Measurements from ENCODE around the gene HBZ.

HBZ gene

GRCh38 chr16:140175-140857 lies 12.1 kb upstream of the HBZ start:
- Histone ChIP-seq H3K4me3 (no peak overlapping the region), H3K27me3 (peaks cover 0 to 12% of the 10 kb centered on the region in 2 donors), H3K36me3 (no peaks in the 10 kb centered on the region), H3K27ac (no peak overlapping the region), H3K4me1 (peaks cover 0 to 23% (median 5%) of the 10 kb centered on the region in 4 donors), H3K9me3 (no peaks in the 10 kb centered on the region)
- intact Hi-C loops (cut with DNase I; ENCODE audit: low total_unique reads) = no loop called here
- DNase-seq = no peak
- TF ChIP-seq, protein P1, sequence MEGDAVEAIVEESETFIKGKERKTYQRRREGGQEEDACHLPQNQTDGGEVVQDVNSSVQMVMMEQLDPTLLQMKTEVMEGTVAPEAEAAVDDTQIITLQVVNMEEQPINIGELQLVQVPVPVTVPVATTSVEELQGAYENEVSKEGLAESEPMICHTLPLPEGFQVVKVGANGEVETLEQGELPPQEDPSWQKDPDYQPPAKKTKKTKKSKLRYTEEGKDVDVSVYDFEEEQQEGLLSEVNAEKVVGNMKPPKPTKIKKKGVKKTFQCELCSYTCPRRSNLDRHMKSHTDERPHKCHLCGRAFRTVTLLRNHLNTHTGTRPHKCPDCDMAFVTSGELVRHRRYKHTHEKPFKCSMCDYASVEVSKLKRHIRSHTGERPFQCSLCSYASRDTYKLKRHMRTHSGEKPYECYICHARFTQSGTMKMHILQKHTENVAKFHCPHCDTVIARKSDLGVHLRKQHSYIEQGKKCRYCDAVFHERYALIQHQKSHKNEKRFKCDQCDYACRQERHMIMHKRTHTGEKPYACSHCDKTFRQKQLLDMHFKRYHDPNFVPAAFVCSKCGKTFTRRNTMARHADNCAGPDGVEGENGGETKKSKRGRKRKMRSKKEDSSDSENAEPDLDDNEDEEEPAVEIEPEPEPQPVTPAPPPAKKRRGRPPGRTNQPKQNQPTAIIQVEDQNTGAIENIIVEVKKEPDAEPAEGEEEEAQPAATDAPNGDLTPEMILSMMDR (IDR thresholded peaks at IDR 0.05) = no peak

- peaks cover 0 to 9% (median 3%) of the 10 kb centered on the region in 4 donors for H3K4me1 ChIP-seq
- H3K4me3 ChIP-seq = no peak overlapping the region
- TF ChIP-seq, protein P1 (IDR thresholded peaks at IDR 0.05) = no peak
- intact Hi-C loops (cut with DNase I; ENCODE audit: low total_unique reads) = no loop called here
- H3K27me3 ChIP-seq = peaks cover 0 to 16% of the 10 kb centered on the region in 2 donors
- no peak for DNase-seq
- no peak overlapping the region for H3K27ac ChIP-seq
- H3K9me3 ChIP-seq = no peaks in the 10 kb centered on the region
- no peaks in the 10 kb centered on the region for H3K36me3 ChIP-seq
These were observed 10.0 kb upstream of the HBZ start for GRCh38 chr16:142405-142967.

- TF ChIP-seq, protein P1 (IDR thresholded peaks at IDR 0.05) = no peak
- Histone ChIP-seq H3K27me3 (peaks cover 0 to 16% of the 10 kb centered on the region in 2 donors), H3K9me3 (no peaks in the 10 kb centered on the region), H3K4me1 (peaks cover 0 to 4% (median 0%) of the 10 kb centered on the region in 4 donors), H3K27ac (no peak overlapping the region), H3K36me3 (no peaks in the 10 kb centered on the region), H3K4me3 (no peak overlapping the region)
- DNase-seq = no peak
- intact Hi-C loops (cut with DNase I; ENCODE audit: low total_unique reads) = no loop called here
These were observed 9.4 kb upstream of the HBZ start for GRCh38 chr16:143047-143446.

DNA sequence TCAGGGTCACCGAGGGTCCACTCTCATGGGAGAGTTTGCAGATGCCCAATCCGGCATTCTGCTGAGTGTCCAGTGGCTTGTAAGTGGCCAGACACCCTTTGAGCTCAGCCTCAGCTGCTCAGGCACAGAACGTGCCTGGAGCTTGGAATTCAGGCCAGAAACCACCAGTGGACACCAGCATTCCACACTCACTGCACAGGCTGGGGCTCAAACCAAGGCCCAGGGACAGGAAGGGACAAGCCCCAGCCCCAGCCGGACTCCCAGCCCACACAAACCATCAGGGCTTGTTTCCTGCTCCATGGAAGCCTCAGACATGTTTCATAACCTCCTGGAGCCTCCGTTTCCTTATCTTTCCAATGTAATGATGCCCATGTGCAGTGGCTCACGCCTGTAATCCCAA lies 9.0 kb upstream of the HBZ start:
- TF ChIP-seq, protein P1 (IDR thresholded peaks at IDR 0.05) = no peak
- Histone ChIP-seq H3K36me3 (no peaks in the 10 kb centered on the region), H3K27ac (no peak overlapping the region), H3K4me1 (peaks cover 0 to 4% (median 0%) of the 10 kb centered on the region in 4 donors), H3K9me3 (no peaks in the 10 kb centered on the region), H3K4me3 (no peak overlapping the region), H3K27me3 (peaks cover 0 to 18% of the 10 kb centered on the region in 2 donors)
- intact Hi-C loops (cut with DNase I; ENCODE audit: low total_unique reads) = no loop called here
- no peak for DNase-seq

DNA sequence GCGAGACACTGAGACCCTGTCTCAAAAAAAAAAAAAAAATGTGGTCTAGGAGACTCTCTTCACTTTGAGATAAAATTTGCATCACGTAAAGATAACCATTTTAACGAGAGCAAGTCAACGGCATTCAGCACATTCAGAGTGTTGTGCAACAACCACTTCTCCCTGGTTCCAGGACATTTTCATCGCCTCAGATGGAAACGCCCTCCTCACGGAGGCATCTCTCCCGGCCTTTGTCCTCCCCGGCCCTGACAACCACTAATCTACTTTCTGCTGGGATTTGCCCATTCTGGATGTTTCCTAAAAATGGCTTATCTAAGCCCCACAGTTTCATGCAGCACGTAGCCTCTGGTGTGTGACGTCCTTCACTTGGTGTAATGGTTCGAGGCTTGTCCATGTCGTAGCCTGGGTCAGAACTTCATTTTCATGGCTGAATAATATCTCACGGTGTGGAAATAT lies 7.6 kb upstream of the HBZ start:
- TF ChIP-seq, protein P1 (IDR thresholded peaks at IDR 0.05) = no peak
- H3K27me3 ChIP-seq = peaks cover 0 to 23% of the 10 kb centered on the region in 2 donors
- DNase-seq = no peak
- no peaks in the 10 kb centered on the region for H3K9me3 ChIP-seq
- intact Hi-C loops (cut with DNase I; ENCODE audit: low total_unique reads) = no loop called here
- H3K36me3 ChIP-seq = no peaks in the 10 kb centered on the region
- H3K4me1 ChIP-seq = no peaks in the 10 kb centered on the region
- no peak overlapping the region for H3K4me3 ChIP-seq
- no peak overlapping the region for H3K27ac ChIP-seq
